ENCODE results near the gene SULT1E1.

The SULT1E1 gene

DNA sequence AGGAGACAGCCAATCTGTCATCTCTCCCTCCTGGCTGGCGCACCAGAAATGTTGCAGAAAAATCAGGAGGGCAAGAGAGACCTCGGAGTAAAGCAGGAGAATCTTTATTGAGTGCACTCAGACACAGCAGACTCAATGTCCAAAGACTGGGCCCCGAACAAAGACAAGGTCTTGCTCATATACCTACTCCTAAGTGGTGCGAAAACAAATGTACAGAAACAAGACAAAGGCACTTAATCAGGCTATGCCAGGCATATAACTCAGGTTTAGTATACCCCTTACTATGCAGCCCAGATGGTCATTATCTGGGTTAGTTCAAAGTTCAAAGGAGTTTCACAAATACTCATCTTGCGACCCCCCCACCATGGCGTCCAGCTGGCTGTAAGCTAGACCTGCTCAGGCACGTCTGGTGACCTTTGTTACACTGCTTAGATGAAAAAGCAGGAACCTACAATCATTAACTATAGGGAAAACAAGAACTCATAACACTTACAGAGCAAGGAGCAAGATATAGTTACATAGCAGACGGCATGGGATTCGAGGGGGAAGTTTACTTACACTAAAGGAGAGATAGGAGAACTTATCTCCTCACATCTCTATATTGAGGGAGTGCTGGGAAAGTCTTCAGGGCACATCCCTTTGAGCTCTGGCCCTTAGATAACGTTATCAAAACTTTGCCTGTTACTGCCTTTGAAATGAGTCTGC, 27.5 kb downstream of the SULT1E1 start:
- Histone ChIP-seq H3K4me3 (no peak overlapping the region), H3K9me3 (no peaks in the 10 kb centered on the region), H3K36me3 (no peaks in the 10 kb centered on the region), H3K27ac (no peak overlapping the region), H3K27me3 (no peaks in the 10 kb centered on the region), H3K4me1 (peaks cover 0 to 7% (median 2%) of the 10 kb centered on the region in 4 donors)
- no peak for DNase-seq
- TF ChIP-seq, protein P1, sequence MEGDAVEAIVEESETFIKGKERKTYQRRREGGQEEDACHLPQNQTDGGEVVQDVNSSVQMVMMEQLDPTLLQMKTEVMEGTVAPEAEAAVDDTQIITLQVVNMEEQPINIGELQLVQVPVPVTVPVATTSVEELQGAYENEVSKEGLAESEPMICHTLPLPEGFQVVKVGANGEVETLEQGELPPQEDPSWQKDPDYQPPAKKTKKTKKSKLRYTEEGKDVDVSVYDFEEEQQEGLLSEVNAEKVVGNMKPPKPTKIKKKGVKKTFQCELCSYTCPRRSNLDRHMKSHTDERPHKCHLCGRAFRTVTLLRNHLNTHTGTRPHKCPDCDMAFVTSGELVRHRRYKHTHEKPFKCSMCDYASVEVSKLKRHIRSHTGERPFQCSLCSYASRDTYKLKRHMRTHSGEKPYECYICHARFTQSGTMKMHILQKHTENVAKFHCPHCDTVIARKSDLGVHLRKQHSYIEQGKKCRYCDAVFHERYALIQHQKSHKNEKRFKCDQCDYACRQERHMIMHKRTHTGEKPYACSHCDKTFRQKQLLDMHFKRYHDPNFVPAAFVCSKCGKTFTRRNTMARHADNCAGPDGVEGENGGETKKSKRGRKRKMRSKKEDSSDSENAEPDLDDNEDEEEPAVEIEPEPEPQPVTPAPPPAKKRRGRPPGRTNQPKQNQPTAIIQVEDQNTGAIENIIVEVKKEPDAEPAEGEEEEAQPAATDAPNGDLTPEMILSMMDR (IDR thresholded peaks at IDR 0.05) = no peak
- intact Hi-C loops (cut with DNase I; ENCODE audit: low total_unique reads) = no loop called here

DNA sequence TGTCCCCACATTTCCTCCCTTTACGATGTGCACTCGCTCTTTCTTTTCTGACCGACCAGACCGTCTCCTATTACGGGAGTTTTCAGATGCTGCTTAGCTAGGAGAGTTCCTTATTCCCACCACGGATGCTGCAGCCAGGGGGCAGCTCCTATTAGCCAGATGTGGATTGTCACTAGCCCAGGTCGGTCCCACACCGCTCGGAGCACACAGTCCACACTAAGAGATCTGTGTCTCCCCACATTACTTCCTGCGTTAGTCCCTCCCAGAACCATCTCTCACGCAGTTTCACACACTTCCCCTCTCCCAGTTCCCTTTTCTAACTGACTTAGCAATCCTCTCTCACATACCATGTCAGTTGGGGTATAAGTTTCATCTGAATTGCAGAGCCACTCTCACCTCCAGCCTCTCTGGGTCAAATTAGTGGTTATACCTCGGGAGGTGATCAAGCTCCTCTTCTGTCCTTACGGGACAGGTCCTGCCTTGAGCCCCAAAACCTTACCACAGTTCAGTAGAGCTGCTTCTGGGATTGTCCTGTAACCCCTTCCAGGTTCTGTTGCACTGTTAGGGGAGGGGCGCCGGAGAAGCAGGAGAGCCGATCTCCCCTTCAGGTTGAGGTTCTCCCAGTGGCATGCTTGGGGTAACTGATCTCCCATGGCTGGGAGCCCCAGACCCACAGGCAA, 28.2 kb downstream of the SULT1E1 start:
- TF ChIP-seq, protein P1 (IDR thresholded peaks at IDR 0.05) = no peak
- peak in 1 of 2 donors; percentile 37 for DNase-seq
- Histone ChIP-seq H3K36me3 (no peaks in the 10 kb centered on the region), H3K27ac (no peak overlapping the region), H3K9me3 (no peaks in the 10 kb centered on the region), H3K27me3 (no peaks in the 10 kb centered on the region), H3K4me1 (peaks cover 0 to 7% (median 2%) of the 10 kb centered on the region in 4 donors), H3K4me3 (no peak overlapping the region)
- intact Hi-C loops (cut with DNase I; ENCODE audit: low total_unique reads) = no loop called here

DNA sequence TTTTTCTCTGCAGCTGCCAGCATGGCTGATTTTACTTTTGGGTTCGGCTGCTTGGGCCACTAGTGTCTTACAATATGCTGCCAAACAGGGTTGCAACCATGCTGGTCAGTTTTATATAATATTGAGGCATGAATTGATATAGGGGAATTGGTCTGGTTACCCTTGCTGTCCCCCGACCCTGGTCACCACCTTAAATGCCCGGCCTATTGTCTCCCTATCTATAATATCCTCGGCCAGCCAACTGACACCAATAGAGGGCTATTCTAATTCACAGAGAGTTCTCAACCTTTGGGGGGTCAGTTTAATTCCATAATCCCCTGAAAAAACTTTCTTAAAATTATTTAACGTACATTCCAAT, 28.7 kb downstream of the SULT1E1 start:
- H3K36me3 ChIP-seq = no peaks in the 10 kb centered on the region
- no peaks in the 10 kb centered on the region for H3K27me3 ChIP-seq
- TF ChIP-seq, protein P1 (IDR thresholded peaks at IDR 0.05) = no peak
- H3K4me1 ChIP-seq = peaks cover 0 to 7% (median 2%) of the 10 kb centered on the region in 4 donors
- H3K4me3 ChIP-seq = no peak overlapping the region
- intact Hi-C loops (cut with DNase I; ENCODE audit: low total_unique reads) = no loop called here
- H3K9me3 ChIP-seq = no peaks in the 10 kb centered on the region
- DNase-seq = no peak
- no peak overlapping the region for H3K27ac ChIP-seq

DNA sequence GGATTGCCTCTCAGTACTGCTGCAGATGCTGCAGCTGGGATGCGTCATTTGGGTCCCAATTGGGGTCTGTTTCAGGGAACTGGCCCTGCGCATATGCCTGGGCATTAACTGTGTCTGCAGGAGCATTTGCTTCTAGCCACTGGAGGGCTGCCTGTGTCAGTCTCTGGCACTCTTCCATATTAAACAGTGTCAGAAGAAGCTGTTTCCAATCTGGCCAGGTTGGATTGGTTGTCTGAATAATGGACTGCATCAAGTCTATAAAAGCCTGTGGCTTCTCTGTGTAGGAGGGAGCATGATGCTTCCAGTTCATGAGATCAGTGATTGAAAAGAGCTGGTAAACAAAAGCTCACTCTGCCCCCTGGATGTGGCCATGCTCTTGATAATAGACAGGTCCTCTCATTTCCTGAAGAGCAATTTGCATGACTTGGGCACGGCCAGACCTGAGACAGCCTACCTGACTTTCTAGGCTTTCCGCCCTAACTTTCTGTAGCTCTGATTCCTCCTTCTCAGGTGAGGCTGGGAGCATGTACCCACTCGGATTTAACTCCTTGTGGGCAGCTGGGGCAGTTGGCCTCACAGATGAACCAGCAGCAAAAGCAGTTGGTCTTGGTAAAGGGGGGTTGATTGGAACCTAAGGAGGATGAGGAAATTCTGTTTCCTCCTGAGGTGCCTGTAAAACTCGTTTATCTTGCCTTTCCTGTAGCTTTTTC, 29.2 kb downstream of the SULT1E1 start:
- no peaks in the 10 kb centered on the region for H3K36me3 ChIP-seq
- H3K27me3 ChIP-seq = no peaks in the 10 kb centered on the region
- TF ChIP-seq, protein P1 (IDR thresholded peaks at IDR 0.05) = no peak
- no peak overlapping the region for H3K4me3 ChIP-seq
- peaks cover 0 to 7% (median 2%) of the 10 kb centered on the region in 4 donors for H3K4me1 ChIP-seq
- H3K27ac ChIP-seq = no peak overlapping the region
- H3K9me3 ChIP-seq = no peaks in the 10 kb centered on the region
- no peak for DNase-seq
- intact Hi-C loops (cut with DNase I; ENCODE audit: low total_unique reads) = no loop called here

DNA sequence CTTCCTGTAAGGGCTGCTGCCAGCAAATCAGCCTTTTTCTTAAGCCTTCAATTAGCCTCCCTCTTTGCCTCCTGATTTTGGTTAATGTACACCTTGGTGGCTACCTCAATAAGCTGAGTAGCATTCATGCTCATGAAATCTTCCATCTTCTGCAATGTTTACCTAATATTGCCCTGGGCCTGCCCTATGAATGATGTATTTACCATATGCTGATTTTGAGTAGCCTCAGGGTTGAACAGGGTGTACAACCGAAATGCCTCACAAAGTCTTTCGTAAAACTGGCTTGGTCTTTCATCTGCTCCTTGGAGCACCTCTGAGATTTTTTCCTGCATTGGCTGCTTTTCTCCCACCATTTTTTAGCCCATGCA, 29.8 kb downstream of the SULT1E1 start:
- intact Hi-C loops (cut with DNase I; ENCODE audit: low total_unique reads) = no loop called here
- Histone ChIP-seq H3K4me3 (no peak overlapping the region), H3K9me3 (no peaks in the 10 kb centered on the region), H3K27ac (no peak overlapping the region), H3K4me1 (peaks cover 0 to 7% (median 2%) of the 10 kb centered on the region in 4 donors), H3K36me3 (no peaks in the 10 kb centered on the region), H3K27me3 (no peaks in the 10 kb centered on the region)
- DNase-seq = no peak
- TF ChIP-seq, protein P1 (IDR thresholded peaks at IDR 0.05) = no peak
